ENCODE data around the gene ZFHX2. TPM values are rescaled to one million over a fixed set of nuclear protein-coding genes. Genes with fewer than 3 reads are reported as not detected.
"Not testable (repeated sequence)": the region's sequence is repeated elsewhere in the genome, so short reads cannot be mapped to it uniquely, and the experiment has no call there.

Gene ZFHX2
- total and polyA plus RNA-seq, 2 of the 13 experiments (the other 11 are each of a cell fraction or from before 2014, with no cell fraction given): 0.17 to 0.44 TPM

DNA sequence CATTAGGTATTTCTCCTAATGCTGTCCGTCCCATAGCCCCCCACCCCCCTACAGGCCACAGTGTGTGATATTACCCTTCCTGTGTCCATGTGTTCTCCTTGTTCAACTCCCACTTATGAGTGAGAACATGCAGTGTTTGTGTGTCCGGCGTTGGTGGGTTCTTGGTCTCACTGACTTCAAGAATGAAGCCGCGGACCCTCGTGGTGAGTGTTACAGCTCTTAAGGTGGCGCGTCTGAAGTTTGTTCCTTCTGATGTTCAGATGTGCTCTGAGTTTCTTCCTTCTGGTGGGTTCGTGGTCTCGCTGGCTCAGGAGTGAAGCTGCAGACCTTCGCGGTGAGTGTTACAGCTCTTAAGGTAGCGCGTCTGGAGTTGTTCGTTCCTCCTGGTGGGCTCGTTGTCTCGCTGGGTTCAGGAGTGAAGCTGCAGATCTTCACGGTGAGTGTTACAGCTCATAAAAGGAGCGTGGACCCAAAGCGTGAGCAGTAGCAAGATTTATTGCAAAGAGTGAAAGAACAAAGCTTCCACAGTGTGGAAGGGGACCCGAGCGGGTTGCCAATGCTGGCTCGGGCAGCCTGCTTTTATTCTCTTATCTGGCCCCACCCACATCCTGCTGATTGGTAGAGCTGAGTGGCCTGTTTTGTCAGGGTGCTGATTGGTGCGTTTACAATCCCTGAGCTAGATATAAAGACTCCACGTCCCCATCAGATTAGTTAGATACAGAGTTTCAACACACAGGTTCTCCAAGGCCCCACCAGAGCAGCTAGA lies 32.4 kb upstream of the ZFHX2 start (continued):
- TF ChIP-seq, protein P1, sequence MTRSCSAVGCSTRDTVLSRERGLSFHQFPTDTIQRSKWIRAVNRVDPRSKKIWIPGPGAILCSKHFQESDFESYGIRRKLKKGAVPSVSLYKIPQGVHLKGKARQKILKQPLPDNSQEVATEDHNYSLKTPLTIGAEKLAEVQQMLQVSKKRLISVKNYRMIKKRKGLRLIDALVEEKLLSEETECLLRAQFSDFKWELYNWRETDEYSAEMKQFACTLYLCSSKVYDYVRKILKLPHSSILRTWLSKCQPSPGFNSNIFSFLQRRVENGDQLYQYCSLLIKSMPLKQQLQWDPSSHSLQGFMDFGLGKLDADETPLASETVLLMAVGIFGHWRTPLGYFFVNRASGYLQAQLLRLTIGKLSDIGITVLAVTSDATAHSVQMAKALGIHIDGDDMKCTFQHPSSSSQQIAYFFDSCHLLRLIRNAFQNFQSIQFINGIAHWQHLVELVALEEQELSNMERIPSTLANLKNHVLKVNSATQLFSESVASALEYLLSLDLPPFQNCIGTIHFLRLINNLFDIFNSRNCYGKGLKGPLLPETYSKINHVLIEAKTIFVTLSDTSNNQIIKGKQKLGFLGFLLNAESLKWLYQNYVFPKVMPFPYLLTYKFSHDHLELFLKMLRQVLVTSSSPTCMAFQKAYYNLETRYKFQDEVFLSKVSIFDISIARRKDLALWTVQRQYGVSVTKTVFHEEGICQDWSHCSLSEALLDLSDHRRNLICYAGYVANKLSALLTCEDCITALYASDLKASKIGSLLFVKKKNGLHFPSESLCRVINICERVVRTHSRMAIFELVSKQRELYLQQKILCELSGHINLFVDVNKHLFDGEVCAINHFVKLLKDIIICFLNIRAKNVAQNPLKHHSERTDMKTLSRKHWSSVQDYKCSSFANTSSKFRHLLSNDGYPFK (CRISPR knock-in tag; IDR thresholded peaks at IDR 0.05; ENCODE audit: borderline replicate concordance): peak; percentile 82; the same call in 1 of the 2 replicates
- TF ChIP-seq, protein P2, sequence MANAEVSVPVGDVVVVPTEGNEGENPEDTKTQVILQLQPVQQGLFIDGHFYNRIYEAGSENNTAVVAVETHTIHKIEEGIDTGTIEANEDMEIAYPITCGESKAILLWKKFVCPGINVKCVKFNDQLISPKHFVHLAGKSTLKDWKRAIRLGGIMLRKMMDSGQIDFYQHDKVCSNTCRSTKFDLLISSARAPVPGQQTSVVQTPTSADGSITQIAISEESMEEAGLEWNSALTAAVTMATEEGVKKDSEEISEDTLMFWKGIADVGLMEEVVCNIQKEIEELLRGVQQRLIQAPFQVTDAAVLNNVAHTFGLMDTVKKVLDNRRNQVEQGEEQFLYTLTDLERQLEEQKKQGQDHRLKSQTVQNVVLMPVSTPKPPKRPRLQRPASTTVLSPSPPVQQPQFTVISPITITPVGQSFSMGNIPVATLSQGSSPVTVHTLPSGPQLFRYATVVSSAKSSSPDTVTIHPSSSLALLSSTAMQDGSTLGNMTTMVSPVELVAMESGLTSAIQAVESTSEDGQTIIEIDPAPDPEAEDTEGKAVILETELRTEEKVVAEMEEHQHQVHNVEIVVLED (CRISPR knock-in tag; IDR thresholded peaks at IDR 0.05; ENCODE audit: borderline replicate concordance): peak; percentile 58
- TF ChIP-seq FOXK2 (IDR thresholded peaks at IDR 0.05): 0 out of 2 replicates have a peak, but pooled peaks have one; percentile 3
- peak; percentile 87 for TF ChIP-seq TOE1 (CRISPR knock-in tag; IDR thresholded peaks at IDR 0.05)
- peak; percentile 99 for TF ChIP-seq ZBTB7A (CRISPR knock-in tag; IDR thresholded peaks at IDR 0.05)
- TF ChIP-seq ZFX (CRISPR knock-in tag; IDR thresholded peaks at IDR 0.05; ENCODE audit: low read depth): peak; percentile 51
- TF ChIP-seq, protein P3, sequence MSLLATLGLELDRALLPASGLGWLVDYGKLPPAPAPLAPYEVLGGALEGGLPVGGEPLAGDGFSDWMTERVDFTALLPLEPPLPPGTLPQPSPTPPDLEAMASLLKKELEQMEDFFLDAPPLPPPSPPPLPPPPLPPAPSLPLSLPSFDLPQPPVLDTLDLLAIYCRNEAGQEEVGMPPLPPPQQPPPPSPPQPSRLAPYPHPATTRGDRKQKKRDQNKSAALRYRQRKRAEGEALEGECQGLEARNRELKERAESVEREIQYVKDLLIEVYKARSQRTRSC (CRISPR knock-in tag; IDR thresholded peaks at IDR 0.05; ENCODE audit: low read depth): peak; percentile 97
- TF ChIP-seq ZNF431 (CRISPR knock-in tag; IDR thresholded peaks at IDR 0.05; ENCODE audit: borderline replicate concordance, low read depth): peak; percentile 96; the same call in 1 of the 2 replicates
- peak; percentile 92 for TF ChIP-seq ZNF841 (CRISPR knock-in tag; IDR thresholded peaks at IDR 0.05; ENCODE audit: borderline replicate concordance)
- TF ChIP-seq HES4 (CRISPR knock-in tag; IDR thresholded peaks at IDR 0.05; ENCODE audit: borderline replicate concordance): peak; percentile 89
- 0 out of 2 replicates have a peak, but pooled peaks have one; percentile 77 for TF ChIP-seq ZSCAN30 (CRISPR knock-in tag; IDR thresholded peaks at IDR 0.05)
- peak; percentile 49; the same call in 1 of the 2 replicates for TF ChIP-seq GABPB1 (CRISPR knock-in tag; IDR thresholded peaks at IDR 0.05)
- TF ChIP-seq PHF8 (CRISPR knock-in tag; IDR thresholded peaks at IDR 0.05): peak; percentile 58
- peak; percentile 52 for TF ChIP-seq PCBP2 (optimal IDR thresholded peaks at IDR 0.05; ENCODE audit: low read depth, low read length, poor library complexity, severe bottlenecking)
- TF ChIP-seq, protein P4, sequence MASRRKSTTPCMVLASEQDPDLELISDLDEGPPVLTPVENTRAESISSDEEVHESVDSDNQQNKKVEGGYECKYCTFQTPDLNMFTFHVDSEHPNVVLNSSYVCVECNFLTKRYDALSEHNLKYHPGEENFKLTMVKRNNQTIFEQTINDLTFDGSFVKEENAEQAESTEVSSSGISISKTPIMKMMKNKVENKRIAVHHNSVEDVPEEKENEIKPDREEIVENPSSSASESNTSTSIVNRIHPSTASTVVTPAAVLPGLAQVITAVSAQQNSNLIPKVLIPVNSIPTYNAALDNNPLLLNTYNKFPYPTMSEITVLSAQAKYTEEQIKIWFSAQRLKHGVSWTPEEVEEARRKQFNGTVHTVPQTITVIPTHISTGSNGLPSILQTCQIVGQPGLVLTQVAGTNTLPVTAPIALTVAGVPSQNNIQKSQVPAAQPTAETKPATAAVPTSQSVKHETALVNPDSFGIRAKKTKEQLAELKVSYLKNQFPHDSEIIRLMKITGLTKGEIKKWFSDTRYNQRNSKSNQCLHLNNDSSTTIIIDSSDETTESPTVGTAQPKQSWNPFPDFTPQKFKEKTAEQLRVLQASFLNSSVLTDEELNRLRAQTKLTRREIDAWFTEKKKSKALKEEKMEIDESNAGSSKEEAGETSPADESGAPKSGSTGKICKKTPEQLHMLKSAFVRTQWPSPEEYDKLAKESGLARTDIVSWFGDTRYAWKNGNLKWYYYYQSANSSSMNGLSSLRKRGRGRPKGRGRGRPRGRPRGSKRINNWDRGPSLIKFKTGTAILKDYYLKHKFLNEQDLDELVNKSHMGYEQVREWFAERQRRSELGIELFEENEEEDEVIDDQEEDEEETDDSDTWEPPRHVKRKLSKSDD (CRISPR knock-in tag; IDR thresholded peaks at IDR 0.05; ENCODE audit: low read depth): peak; percentile 88
- TF ChIP-seq PAX8 (CRISPR knock-in tag; IDR thresholded peaks at IDR 0.05; ENCODE audit: borderline replicate concordance): peak; percentile 89; the same call in 1 of the 2 replicates
- TF ChIP-seq SRF (IDR thresholded peaks at IDR 0.05; ENCODE audit: low read depth, low read length): 0 out of 2 replicates have a peak, but pooled peaks have one; percentile 55
- TF ChIP-seq, protein P5, sequence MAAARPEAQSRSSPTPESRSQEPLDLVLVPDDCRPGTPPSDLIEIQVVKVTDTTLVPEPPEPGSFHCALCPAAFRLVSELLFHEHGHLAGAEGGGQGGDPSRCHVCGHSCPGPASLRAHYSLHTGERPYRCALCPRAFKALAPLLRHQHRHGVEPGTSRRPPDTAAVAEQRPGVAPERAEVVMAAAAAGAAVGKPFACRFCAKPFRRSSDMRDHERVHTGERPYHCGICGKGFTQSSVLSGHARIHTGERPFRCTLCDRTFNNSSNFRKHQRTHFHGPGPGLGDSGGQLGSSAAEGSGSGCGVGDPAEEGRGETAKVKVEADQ (CRISPR knock-in tag; IDR thresholded peaks at IDR 0.05; ENCODE audit: borderline replicate concordance): peak; percentile 61; the same call in 1 of the 2 replicates
- TF ChIP-seq FOXA1 (IDR thresholded peaks at IDR 0.05): not testable (repeated sequence)
- peak; percentile 40; the same call in 1 of the 2 replicates for TF ChIP-seq FOXA1 (CRISPR knock-in tag; IDR thresholded peaks at IDR 0.05)

Data from HepG2 (cell line).